Endothelial cell of umbilical vein (primary cell): ENCODE results near the gene NTRK2. TPM values are rescaled to one million over a fixed set of nuclear protein-coding genes. Genes with fewer than 3 reads are reported as not detected.

Experiments
- BruUV-seq: library from RNA; stranded (reverse); fragments of 400-500 nt; replicated peaks from 2 replicates; lab custom pipeline; 2021; lab: Mats Ljungman, UMichigan
- CTCF ChIA-PET: fragments of 300-600, 350-600 bp; sonication (Branson Sonifier 250); formaldehyde crosslinking; loops from one replicate; lab custom pipeline; 2021; ENCODE audit warnings: antibody characterized with exemption, inconsistent platforms; lab: Charles Lee
- POLR2A ChIA-PET: fragments of 300-600, 350-600 bp; sonication (Branson Sonifier 250); formaldehyde crosslinking; loops from one replicate; lab custom pipeline; 2021; ENCODE audit warnings: antibody characterized with exemption, inconsistent platforms; lab: Charles Lee
- DNase-seq: peaks from one replicate; pipeline ENCODE4 v3.0.0-alpha.2; 2011; ENCODE audit warnings: low read depth, low spot score
- FAIRE-seq: peaks from 2 replicates; lab custom pipeline; 2011; peaks lifted over from hg19 to GRCh38; lab: Jason Lieb, UNC
- H2AFZ ChIP-seq: 2 replicates; pipeline ENCODE4 v1.6.0; 2012; ENCODE audit warnings: low read depth, low read length, control low read depth, inconsistent platforms
- H3K27ac ChIP-seq: 2 replicates; pipeline ENCODE4 v1.5.1; 2011; ENCODE audit warnings: low read depth, mild to moderate bottlenecking, control low read depth, low read length, moderate library complexity; ENCODE audit not compliant: insufficient read depth
- H3K27me3 ChIP-seq, 2 experiments: 2 replicates each; pipeline versions ENCODE4 v1.6.0 to v1.6.1; 2011; ENCODE audit warnings: low read length in 2 of 2, mixed read lengths in 1 of 2; ENCODE audit not compliant: control insufficient read depth in 2 of 2, insufficient read depth in 2 of 2
- H3K36me3 ChIP-seq, 2 experiments: 2 replicates in 1 of 2; 3 replicates in 1 of 2; pipeline ENCODE4 v1.5.1; 2011; ENCODE audit warnings: low read length in 2 of 2, mild to moderate bottlenecking in 1 of 2, moderate library complexity in 1 of 2; ENCODE audit not compliant: control insufficient read depth in 2 of 2, insufficient read depth in 2 of 2; ENCODE audit errors: extremely low read depth in 1 of 2
- H3K4me1 ChIP-seq: 3 replicates; pipeline ENCODE4 v1.5.1; 2011; ENCODE audit warnings: mild to moderate bottlenecking, low read length; ENCODE audit not compliant: control insufficient read depth, insufficient read depth; ENCODE audit errors: extremely low read depth
- H3K4me2 ChIP-seq: 2 replicates; pipeline ENCODE4 v1.6.1; 2011; ENCODE audit warnings: low read length, control low read depth, mixed read lengths; ENCODE audit not compliant: insufficient read depth
- H3K4me3 ChIP-seq, 3 experiments: fragments of 200-600 bp in 1 of 3; sonication (generic), shearing (Covaris generic) in 1 of 3; replicated peaks in 1 of 3; 2 replicates each; pipeline ENCODE4 v1.5.1; 2011 to 2016; ENCODE audit warnings: control low read depth in 3 of 3, low read length in 3 of 3, mild to moderate bottlenecking in 2 of 3, inconsistent platforms in 1 of 3, low read depth in 1 of 3, moderate library complexity in 1 of 3; ENCODE audit not compliant: insufficient read depth in 1 of 3
- H3K79me2 ChIP-seq: 2 replicates; pipeline ENCODE4 v1.6.0; 2012; ENCODE audit warnings: low read length, inconsistent platforms; ENCODE audit not compliant: control insufficient read depth, insufficient read depth
- H3K9ac ChIP-seq: replicated peaks from 2 replicates; pipeline ENCODE3; 2011; ENCODE audit warnings: low read length, control low read depth; ENCODE audit not compliant: insufficient read depth; ENCODE audit errors: extremely low read depth
- H3K9me1 ChIP-seq: replicated peaks from 3 replicates; pipeline ENCODE4 v1.6.0; 2011; ENCODE audit warnings: mild to moderate bottlenecking, low read length; ENCODE audit not compliant: control insufficient read depth, insufficient read depth; ENCODE audit errors: extremely low read depth
- H3K9me3 ChIP-seq: replicated peaks from 2 replicates; pipeline ENCODE4 v1.5.1; 2012; ENCODE audit warnings: low read length, inconsistent platforms; ENCODE audit not compliant: control insufficient read depth, insufficient read depth
- H4K20me1 ChIP-seq: replicated peaks from 2 replicates; pipeline ENCODE3; 2011; ENCODE audit warnings: mild to moderate bottlenecking, low read length; ENCODE audit not compliant: control insufficient read depth, insufficient read depth; ENCODE audit errors: extremely low read depth
- EZH2 ChIP-seq: IDR thresholded peaks from 2 replicates; pipeline ENCODE4 v1.6.1; 2012; ENCODE audit warnings: borderline replicate concordance, low read depth, mild to moderate bottlenecking, moderate library complexity, low read length, inconsistent platforms; ENCODE audit not compliant: severe bottlenecking
- FOS ChIP-seq: IDR thresholded peaks from 2 replicates; pipeline ENCODE4 v1.6.1; 2011; ENCODE audit warnings: mild to moderate bottlenecking, low read length, moderate library complexity, borderline replicate concordance; ENCODE audit not compliant: insufficient read depth
- GATA2 ChIP-seq: IDR thresholded peaks from 2 replicates; pipeline ENCODE4 v1.7.0; 2011; ENCODE audit warnings: low read depth, mild to moderate bottlenecking, moderate library complexity, mixed read lengths, low read length; ENCODE audit not compliant: insufficient read length, insufficient read depth
- JUN ChIP-seq: IDR thresholded peaks from 2 replicates; pipeline ENCODE4 v1.6.1; 2011; ENCODE audit warnings: borderline replicate concordance, low read depth; ENCODE audit not compliant: insufficient read length, insufficient read depth
- MYC ChIP-seq: IDR thresholded peaks from one replicate; pipeline ENCODE4 v1.6.1; 2011; ENCODE audit warnings: mild to moderate bottlenecking, low read depth, low read length
- POLR2A ChIP-seq: IDR thresholded peaks from 2 replicates; pipeline ENCODE4 v1.6.1; 2012; ENCODE audit warnings: low read depth, mild to moderate bottlenecking, control low read depth, low read length
- POLR2AphosphoS5 ChIP-seq: IDR thresholded peaks from 2 replicates; pipeline ENCODE4 v1.6.1; 2012; ENCODE audit warnings: low read depth, mild to moderate bottlenecking, control low read depth, low read length, moderate library complexity; ENCODE audit not compliant: insufficient read depth
- dilution Hi-C: fragments of 300-500 bp; cut with MboI; formaldehyde crosslinking; loops from one replicate; pipeline ENCODE4 v1.15.0; 2019; ENCODE audit warnings: low sequenced_read_pairs; ENCODE audit not compliant: extremely low pct_ligation_motif_present
- intact Hi-C: fragments of 100-400 bp; cut with micrococcal nuclease; formaldehyde crosslinking; loops from one replicate; pipeline ENCODE4 v1.10.0; 2022
- polyA plus RNA-seq, 4 experiments: library from polyadenylated mRNA; depleted of rRNA in 3 of 4; stranded (reverse) in 3 of 4; unstranded in 1 of 4; fragments of >200 nt; gene quantifications; 2 replicates each; pipeline versions ENCODE4 v1.2.1 to v1.2.3, GENCODE V29; 2011 to 2012; ENCODE audit warnings: missing spikeins in 1 of 4
- total RNA-seq: library from RNA; stranded (reverse); gene quantifications from 2 replicates; pipeline ENCODE4 v1.2.3, GENCODE V29; 2021
- TF ChIP-seq, protein P1 (sequence below): IDR thresholded peaks from 2 replicates; pipeline ENCODE4 v1.6.1; 2011; ENCODE audit not compliant: insufficient read depth, insufficient read length
- TF ChIP-seq, protein P2 (sequence below), 2 donors: IDR thresholded peaks; 1 replicate in 1 of 2; 2 replicates in 1 of 2; pipeline ENCODE4 v1.5.1; 2011; ENCODE audit warnings: low read length in 2 of 2, mild to moderate bottlenecking in 2 of 2, moderate library complexity in 2 of 2, control low read depth in 1 of 2, inconsistent platforms in 1 of 2, low read depth in 1 of 2; ENCODE audit not compliant: insufficient read depth in 1 of 2; ENCODE audit errors: extremely low read depth in 1 of 2

NTRK2 gene
- total and polyA plus RNA-seq, 2 donors (not counting 3 experiments of a cell fraction or from before 2014, with no cell fraction given) = 0.01 to 0.13 TPM

DNA sequence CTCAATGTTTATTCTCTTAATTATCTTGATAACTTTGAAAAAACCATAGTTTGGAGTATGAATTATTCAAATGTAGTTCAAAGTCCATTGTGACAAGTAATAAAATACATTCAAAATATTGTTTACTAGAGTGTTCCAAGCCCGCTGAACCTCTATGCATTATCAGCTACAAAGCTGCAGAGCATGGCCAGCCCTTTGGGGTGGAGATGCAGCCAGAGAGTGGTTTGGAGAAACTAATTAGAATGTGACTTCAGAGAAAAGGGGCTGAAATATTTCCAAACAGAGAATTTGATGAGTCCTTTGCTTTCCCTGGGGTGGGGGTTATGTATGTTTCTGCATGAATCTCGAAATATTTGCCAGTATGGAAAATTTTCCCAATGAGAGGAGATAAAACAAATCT lies 211.3 kb downstream of the NTRK2 start:
- Histone ChIP-seq H3K27ac (no peak overlapping the region), H2AFZ (no peak overlapping the region), H3K4me3 (no peak overlapping the region), H3K4me1 (no peaks in the 10 kb centered on the region), H3K4me2 (no peak overlapping the region), H3K9me1 (no peaks in the 10 kb centered on the region), H3K9me3 (no peaks in the 10 kb centered on the region), H4K20me1 (no peaks in the 10 kb centered on the region), H3K9ac (no peak overlapping the region), H3K36me3 (no peaks in the 10 kb centered on the region), H3K27me3 (no peaks in the 10 kb centered on the region), H3K79me2 (no peaks in the 10 kb centered on the region)
- BruUV-seq = no TSS peak
- DNase-seq (no peak), FAIRE-seq (no peak)
- ChIA-PET CTCF (no interaction called here), POLR2A (no interaction called here)
- intact Hi-C loops = no loop called here
- dilution Hi-C loops = no loop called here
- TF ChIP-seq GATA2 (no peak), EZH2 (no peak), POLR2AphosphoS5 (no peak), JUN (no peak), FOS (no peak), POLR2A (no peak), MYC (no peak)
- TF ChIP-seq, protein P1, sequence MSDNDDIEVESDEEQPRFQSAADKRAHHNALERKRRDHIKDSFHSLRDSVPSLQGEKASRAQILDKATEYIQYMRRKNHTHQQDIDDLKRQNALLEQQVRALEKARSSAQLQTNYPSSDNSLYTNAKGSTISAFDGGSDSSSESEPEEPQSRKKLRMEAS = no peak
- TF ChIP-seq, protein P2, sequence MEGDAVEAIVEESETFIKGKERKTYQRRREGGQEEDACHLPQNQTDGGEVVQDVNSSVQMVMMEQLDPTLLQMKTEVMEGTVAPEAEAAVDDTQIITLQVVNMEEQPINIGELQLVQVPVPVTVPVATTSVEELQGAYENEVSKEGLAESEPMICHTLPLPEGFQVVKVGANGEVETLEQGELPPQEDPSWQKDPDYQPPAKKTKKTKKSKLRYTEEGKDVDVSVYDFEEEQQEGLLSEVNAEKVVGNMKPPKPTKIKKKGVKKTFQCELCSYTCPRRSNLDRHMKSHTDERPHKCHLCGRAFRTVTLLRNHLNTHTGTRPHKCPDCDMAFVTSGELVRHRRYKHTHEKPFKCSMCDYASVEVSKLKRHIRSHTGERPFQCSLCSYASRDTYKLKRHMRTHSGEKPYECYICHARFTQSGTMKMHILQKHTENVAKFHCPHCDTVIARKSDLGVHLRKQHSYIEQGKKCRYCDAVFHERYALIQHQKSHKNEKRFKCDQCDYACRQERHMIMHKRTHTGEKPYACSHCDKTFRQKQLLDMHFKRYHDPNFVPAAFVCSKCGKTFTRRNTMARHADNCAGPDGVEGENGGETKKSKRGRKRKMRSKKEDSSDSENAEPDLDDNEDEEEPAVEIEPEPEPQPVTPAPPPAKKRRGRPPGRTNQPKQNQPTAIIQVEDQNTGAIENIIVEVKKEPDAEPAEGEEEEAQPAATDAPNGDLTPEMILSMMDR (IDR thresholded peaks at IDR 0.05; ENCODE audit: extremely low read depth in 1 of 2, insufficient read depth in 1 of 2, low read depth in 1 of 2, low read length in 2 of 2) = no peak
